Neural cell (in vitro differentiated cells): ENCODE data around the gene CMTM8. TPM values are rescaled to one million over a fixed set of nuclear protein-coding genes. Genes with fewer than 3 reads are reported as not detected.

ENCODE experiments used
- H2AFZ ChIP-seq: fragments of 200-600, 300-800 bp; sonication (generic), shearing (Covaris generic); 2 replicates; pipeline ENCODE4 v1.6.0; 2014; ENCODE audit warnings: low read depth, mild to moderate bottlenecking, antibody characterized with exemption, low read length, moderate library complexity
- H3F3A ChIP-seq: fragments of 200-600 bp; shearing (Covaris generic); 2 replicates; pipeline ENCODE4 v1.6.1; 2016; ENCODE audit warnings: mild to moderate bottlenecking, moderate library complexity, mixed read lengths, antibody characterized with exemption, low read length; ENCODE audit not compliant: insufficient read depth, poor library complexity, severe bottlenecking
- H3K27ac ChIP-seq: fragments of 200-600, 300-800 bp; sonication (generic), shearing (Covaris generic); 2 replicates; pipeline ENCODE4 v1.5.1; 2014; ENCODE audit warnings: mild to moderate bottlenecking, low read length, moderate library complexity
- H3K27me3 ChIP-seq: fragments of 300-800, 200-600 bp; sonication (generic), shearing (Covaris generic); 2 replicates; pipeline ENCODE4 v1.6.0; 2014; ENCODE audit warnings: mild to moderate bottlenecking, low read depth, low read length, moderate library complexity; ENCODE audit not compliant: insufficient read depth
- H3K36me3 ChIP-seq: fragments of 300-800, 200-600 bp; sonication (generic), shearing (Covaris generic); 2 replicates; pipeline ENCODE4 v1.5.1; 2014; ENCODE audit warnings: mild to moderate bottlenecking, antibody characterized with exemption, low read length, moderate library complexity; ENCODE audit not compliant: insufficient read depth
- H3K4me2 ChIP-seq: fragments of 300-800, 200-600 bp; sonication (generic), shearing (Covaris generic); 2 replicates; pipeline ENCODE4 v1.6.0; 2014; ENCODE audit warnings: mild to moderate bottlenecking, low read length
- H3K4me3 ChIP-seq: fragments of 300-800, 200-600 bp; sonication (generic), shearing (Covaris generic); 2 replicates; pipeline ENCODE4 v1.5.1; 2014; ENCODE audit warnings: mild to moderate bottlenecking, low read length, moderate library complexity
- H3K79me2 ChIP-seq: fragments of 200-600 bp; shearing (Covaris generic); replicated peaks from 2 replicates; pipeline ENCODE4 v1.6.0; 2014; ENCODE audit warnings: mild to moderate bottlenecking, low read length, moderate library complexity; ENCODE audit not compliant: insufficient read depth
- H3K9ac ChIP-seq: fragments of 300-800, 200-600 bp; sonication (generic), shearing (Covaris generic); 2 replicates; pipeline ENCODE4 v1.6.1; 2016; ENCODE audit warnings: mild to moderate bottlenecking, low read length, mixed read lengths
- H3K9me2 ChIP-seq: fragments of 200-600 bp; shearing (Covaris generic); 2 replicates; pipeline ENCODE4 v1.6.1; 2016; ENCODE audit warnings: mild to moderate bottlenecking, low read length, mixed read lengths; ENCODE audit not compliant: insufficient read depth
- H3K9me3 ChIP-seq: fragments of 200-600, 300-800 bp; sonication (generic), shearing (Covaris generic); 2 replicates; pipeline ENCODE4 v1.6.1; 2016; ENCODE audit warnings: mild to moderate bottlenecking, mixed run types, low read length, moderate library complexity, mixed read lengths
- H4K20me1 ChIP-seq: fragments of 200-600 bp; shearing (Covaris generic); 2 replicates; pipeline ENCODE4 v1.6.1; 2016; ENCODE audit warnings: mild to moderate bottlenecking, mixed run types; ENCODE audit not compliant: insufficient read depth
- EP300 ChIP-seq: fragments of 450-650 bp; conservative IDR thresholded peaks from 2 replicates; pipeline ENCODE4 v1.6.1; 2014; ENCODE audit warnings: antibody characterized with exemption, mild to moderate bottlenecking, moderate library complexity; ENCODE audit not compliant: poor library complexity, severe bottlenecking
- EZH2 ChIP-seq: fragments of 200-600, 300-800 bp; shearing (Covaris generic), sonication (generic); IDR thresholded peaks from 2 replicates; pipeline ENCODE4 v1.6.1; 2014; ENCODE audit warnings: antibody characterized with exemption, low read length, borderline replicate concordance, mild to moderate bottlenecking; ENCODE audit not compliant: insufficient read depth, poor library complexity, severe bottlenecking
- MXI1 ChIP-seq: fragments of 450-650 bp; conservative IDR thresholded peaks from 2 replicates; pipeline ENCODE4 v1.6.1; 2014; ENCODE audit warnings: antibody characterized with exemption, mild to moderate bottlenecking; ENCODE audit not compliant: poor library complexity, severe bottlenecking
- POLR2AphosphoS5 ChIP-seq: IDR thresholded peaks from 2 replicates; pipeline ENCODE4 v1.6.1; 2012
- RAD21 ChIP-seq: fragments of 450-650 bp; conservative IDR thresholded peaks from 2 replicates; pipeline ENCODE4 v1.6.1; 2014; ENCODE audit warnings: antibody characterized with exemption, mild to moderate bottlenecking, moderate library complexity
- SMC3 ChIP-seq: fragments of 450-650 bp; conservative IDR thresholded peaks from 2 replicates; pipeline ENCODE4 v1.6.1; 2014; ENCODE audit warnings: antibody characterized with exemption, mild to moderate bottlenecking, moderate library complexity; ENCODE audit not compliant: poor library complexity
- polyA plus RNA-seq: library from polyadenylated mRNA; depleted of rRNA; stranded (reverse); fragments of >200 nt; gene quantifications from 2 replicates; pipeline ENCODE4 v1.2.3, GENCODE V29; 2014
- TF ChIP-seq, protein P1 (sequence below): IDR thresholded peaks from 2 replicates; pipeline ENCODE4 v1.6.1; 2012; ENCODE audit warnings: borderline replicate concordance
- TF ChIP-seq, protein P2 (sequence below): fragments of 450-650 bp; IDR thresholded peaks from 2 replicates; pipeline ENCODE4 v1.5.1; 2014; ENCODE audit warnings: antibody characterized with exemption, mild to moderate bottlenecking, moderate library complexity; ENCODE audit not compliant: poor library complexity, severe bottlenecking

The CMTM8 gene
- polyA plus RNA-seq, 1 donor from 2014 or later, result not detected

DNA sequence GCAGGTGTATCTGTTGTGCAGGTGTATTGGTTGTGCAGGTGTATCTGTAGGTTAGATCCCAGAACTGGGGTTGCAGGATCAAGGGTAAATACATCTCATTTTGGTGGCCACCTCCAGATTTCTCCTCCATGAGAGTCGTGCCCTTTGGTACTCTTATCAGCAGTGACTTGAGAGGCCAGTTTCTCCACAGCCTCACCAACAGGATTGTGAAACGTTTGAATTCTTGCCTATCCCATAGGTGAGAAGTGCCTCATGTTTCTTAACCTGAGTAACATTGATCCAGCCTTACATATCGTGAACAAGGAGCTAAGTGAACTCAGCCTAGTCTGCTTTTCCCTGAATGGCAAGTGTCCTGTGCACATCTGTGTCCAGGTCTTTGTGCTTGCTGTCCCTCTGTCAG lies 55.4 kb downstream of the CMTM8 start:
- H3K9me3 ChIP-seq, result no peaks in the 10 kb centered on the region
- H3K4me2 ChIP-seq, result no peak overlapping the region
- H3F3A ChIP-seq, result no peaks in the 10 kb centered on the region
- H3K79me2 ChIP-seq, result no peaks in the 10 kb centered on the region
- TF ChIP-seq, protein P1, sequence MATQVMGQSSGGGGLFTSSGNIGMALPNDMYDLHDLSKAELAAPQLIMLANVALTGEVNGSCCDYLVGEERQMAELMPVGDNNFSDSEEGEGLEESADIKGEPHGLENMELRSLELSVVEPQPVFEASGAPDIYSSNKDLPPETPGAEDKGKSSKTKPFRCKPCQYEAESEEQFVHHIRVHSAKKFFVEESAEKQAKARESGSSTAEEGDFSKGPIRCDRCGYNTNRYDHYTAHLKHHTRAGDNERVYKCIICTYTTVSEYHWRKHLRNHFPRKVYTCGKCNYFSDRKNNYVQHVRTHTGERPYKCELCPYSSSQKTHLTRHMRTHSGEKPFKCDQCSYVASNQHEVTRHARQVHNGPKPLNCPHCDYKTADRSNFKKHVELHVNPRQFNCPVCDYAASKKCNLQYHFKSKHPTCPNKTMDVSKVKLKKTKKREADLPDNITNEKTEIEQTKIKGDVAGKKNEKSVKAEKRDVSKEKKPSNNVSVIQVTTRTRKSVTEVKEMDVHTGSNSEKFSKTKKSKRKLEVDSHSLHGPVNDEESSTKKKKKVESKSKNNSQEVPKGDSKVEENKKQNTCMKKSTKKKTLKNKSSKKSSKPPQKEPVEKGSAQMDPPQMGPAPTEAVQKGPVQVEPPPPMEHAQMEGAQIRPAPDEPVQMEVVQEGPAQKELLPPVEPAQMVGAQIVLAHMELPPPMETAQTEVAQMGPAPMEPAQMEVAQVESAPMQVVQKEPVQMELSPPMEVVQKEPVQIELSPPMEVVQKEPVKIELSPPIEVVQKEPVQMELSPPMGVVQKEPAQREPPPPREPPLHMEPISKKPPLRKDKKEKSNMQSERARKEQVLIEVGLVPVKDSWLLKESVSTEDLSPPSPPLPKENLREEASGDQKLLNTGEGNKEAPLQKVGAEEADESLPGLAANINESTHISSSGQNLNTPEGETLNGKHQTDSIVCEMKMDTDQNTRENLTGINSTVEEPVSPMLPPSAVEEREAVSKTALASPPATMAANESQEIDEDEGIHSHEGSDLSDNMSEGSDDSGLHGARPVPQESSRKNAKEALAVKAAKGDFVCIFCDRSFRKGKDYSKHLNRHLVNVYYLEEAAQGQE, result no peak
- TF ChIP-seq EP300 (no peak), EZH2 (no peak), MXI1 (no peak), POLR2AphosphoS5 (no peak), SMC3 (no peak)
- no peaks in the 10 kb centered on the region for H3K27me3 ChIP-seq
- no peaks in the 10 kb centered on the region for H4K20me1 ChIP-seq
- no peak overlapping the region for H3K4me3 ChIP-seq
- H2AFZ ChIP-seq, result no peak overlapping the region
- no peaks in the 10 kb centered on the region for H3K9me2 ChIP-seq
- H3K9ac ChIP-seq, result no peak overlapping the region
- no peaks in the 10 kb centered on the region for H3K36me3 ChIP-seq
- H3K27ac ChIP-seq, result no peak overlapping the region

DNA sequence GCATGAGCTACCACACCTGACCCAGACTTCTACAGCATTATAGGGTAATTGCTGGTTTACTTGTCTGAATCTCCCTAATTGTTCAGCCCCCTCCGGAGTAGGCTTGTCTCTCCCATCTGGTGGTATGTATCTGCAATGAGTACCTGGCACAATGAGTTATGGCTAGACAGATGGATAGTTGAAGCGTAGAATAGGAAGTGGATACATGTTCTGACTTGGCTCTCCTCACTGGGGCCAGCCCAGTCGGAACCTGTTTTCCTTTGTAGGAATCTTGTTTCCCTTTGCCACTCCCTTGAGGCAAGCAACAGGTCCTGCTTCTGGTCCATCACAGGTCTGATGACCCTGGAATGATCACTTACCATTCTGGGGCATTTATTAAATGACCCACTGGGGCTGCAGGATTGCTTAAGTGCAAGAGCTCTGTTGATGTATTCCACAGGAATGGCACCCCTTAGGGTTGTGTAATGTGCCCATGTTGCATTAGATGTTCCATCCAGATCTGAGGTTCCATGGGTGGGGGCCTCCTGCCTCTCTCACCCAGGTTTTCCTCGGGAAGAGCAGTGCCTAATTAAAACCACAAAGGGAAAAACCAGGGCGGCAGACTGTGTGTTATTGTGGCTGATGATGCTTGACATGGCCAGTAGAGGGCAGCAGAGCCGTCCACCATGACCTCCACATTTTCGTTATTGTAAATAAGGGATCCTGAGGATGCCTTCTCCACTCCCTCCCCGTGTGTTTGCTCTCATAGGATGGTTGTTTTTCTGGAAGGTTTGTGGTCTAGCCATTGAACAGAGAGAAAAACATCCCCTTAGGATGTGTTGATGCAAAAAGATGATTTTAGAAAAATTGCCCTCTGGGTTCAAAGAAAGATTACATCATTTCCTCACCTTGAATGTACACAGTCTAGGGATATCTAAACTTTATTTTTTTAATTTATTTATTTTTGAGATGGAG lies 58.0 kb downstream of the CMTM8 start:
- H3K27ac ChIP-seq, result no peak overlapping the region
- H3F3A ChIP-seq, result no peaks in the 10 kb centered on the region
- H3K9ac ChIP-seq, result no peak overlapping the region
- H3K9me3 ChIP-seq, result no peaks in the 10 kb centered on the region
- no peaks in the 10 kb centered on the region for H3K36me3 ChIP-seq
- H3K4me3 ChIP-seq, result no peak overlapping the region
- H4K20me1 ChIP-seq, result no peaks in the 10 kb centered on the region
- H3K27me3 ChIP-seq, result no peaks in the 10 kb centered on the region
- no peak overlapping the region for H2AFZ ChIP-seq
- TF ChIP-seq, protein P2, sequence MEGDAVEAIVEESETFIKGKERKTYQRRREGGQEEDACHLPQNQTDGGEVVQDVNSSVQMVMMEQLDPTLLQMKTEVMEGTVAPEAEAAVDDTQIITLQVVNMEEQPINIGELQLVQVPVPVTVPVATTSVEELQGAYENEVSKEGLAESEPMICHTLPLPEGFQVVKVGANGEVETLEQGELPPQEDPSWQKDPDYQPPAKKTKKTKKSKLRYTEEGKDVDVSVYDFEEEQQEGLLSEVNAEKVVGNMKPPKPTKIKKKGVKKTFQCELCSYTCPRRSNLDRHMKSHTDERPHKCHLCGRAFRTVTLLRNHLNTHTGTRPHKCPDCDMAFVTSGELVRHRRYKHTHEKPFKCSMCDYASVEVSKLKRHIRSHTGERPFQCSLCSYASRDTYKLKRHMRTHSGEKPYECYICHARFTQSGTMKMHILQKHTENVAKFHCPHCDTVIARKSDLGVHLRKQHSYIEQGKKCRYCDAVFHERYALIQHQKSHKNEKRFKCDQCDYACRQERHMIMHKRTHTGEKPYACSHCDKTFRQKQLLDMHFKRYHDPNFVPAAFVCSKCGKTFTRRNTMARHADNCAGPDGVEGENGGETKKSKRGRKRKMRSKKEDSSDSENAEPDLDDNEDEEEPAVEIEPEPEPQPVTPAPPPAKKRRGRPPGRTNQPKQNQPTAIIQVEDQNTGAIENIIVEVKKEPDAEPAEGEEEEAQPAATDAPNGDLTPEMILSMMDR, result peak; percentile 78
- TF ChIP-seq SMC3 (peak; percentile 72), RAD21 (peak; percentile 68)
- TF ChIP-seq, protein P1, result no peak
- H3K79me2 ChIP-seq, result no peaks in the 10 kb centered on the region
- no peaks in the 10 kb centered on the region for H3K9me2 ChIP-seq
- H3K4me2 ChIP-seq, result no peak overlapping the region
